ENCODE measurements around the gene FHOD3.

DNA sequence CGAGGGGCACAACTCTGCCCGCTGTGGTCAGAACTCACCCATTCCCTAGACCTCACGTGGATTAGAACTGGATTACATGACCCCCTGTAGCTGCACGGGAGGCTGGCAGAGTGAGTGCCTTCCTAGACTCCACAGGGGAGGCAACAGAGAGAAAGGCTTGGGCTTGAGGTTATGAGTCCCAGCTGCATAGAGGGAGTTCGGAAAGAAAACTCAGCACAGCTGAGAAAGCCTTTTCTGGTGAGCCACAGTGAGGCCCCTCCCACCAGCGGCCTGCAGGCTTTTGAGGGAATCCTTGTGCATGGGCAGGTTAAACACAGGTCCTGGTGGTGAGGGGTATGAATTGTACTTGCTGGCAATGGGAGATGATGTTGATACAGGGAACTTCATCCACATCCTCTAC is 217.3 kb downstream of the FHOD3 start:
- TF ChIP-seq, protein P1, sequence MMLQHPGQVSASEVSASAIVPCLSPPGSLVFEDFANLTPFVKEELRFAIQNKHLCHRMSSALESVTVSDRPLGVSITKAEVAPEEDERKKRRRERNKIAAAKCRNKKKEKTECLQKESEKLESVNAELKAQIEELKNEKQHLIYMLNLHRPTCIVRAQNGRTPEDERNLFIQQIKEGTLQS (IDR thresholded peaks at IDR 0.05): no peak
- no peak for TF ChIP-seq REST (IDR thresholded peaks at IDR 0.05)
